H1 (cell line): ENCODE data around the gene MPEG1. TPM values are rescaled to one million over a fixed set of nuclear protein-coding genes. Genes with fewer than 3 reads are reported as not detected.

ENCODE experiments used
- CBX8 ChIP-seq: fragments of 300-800, 300-1000 bp; sonication (generic); IDR thresholded peaks from 2 replicates; pipeline ENCODE4 v1.7.1; 2016; ENCODE audit warnings: low read depth, low read length, borderline replicate concordance
- GTF2F1 ChIP-seq: IDR thresholded peaks from 2 replicates; pipeline ENCODE4 v1.6.1; 2012; ENCODE audit warnings: low read depth, low read length, improper control_type of control experiment, borderline replicate concordance
- PHF8 ChIP-seq: fragments of 200-600 bp; sonication (generic); conservative IDR thresholded peaks from 2 replicates; pipeline ENCODE4 v1.7.1; 2012; ENCODE audit warnings: low read depth, mild to moderate bottlenecking, inconsistent platforms, low read length, moderate library complexity
- SP4 ChIP-seq: IDR thresholded peaks from 2 replicates; pipeline ENCODE4 v1.6.1; 2012; ENCODE audit warnings: low read length, inconsistent platforms
- YY1 ChIP-seq: IDR thresholded peaks from 2 replicates; pipeline ENCODE4 v1.6.1; 2011; ENCODE audit warnings: low read depth, mild to moderate bottlenecking, low read length
- polyA plus RNA-seq, 7 experiments: library from polyadenylated mRNA; depleted of rRNA in 3 of 7; stranded (reverse) in 5 of 7; unstranded in 2 of 7; fragments of >200 nt in 5 of 7; fragments of 200-250 nt in 2 of 7; gene quantifications; 1 replicate in 5 of 7; 2 replicates in 1 of 7; 4 replicates in 1 of 7; pipeline versions ENCODE4 v1.2.1 to v1.2.3, GENCODE V29; 2011 to 2013; ENCODE audit warnings: missing spikeins in 2 of 7, mixed read lengths in 2 of 7
- total RNA-seq: library from RNA; stranded (reverse); fragmentation: NEBNext Ultra II Directional; extraction: Animal tissue kit (Norgen Biotek cat#: 25700); gene quantifications from 2 replicates; pipeline ENCODE4 v1.2.1, GENCODE V29; 2021
- TF ChIP-seq, protein P1 (sequence below): IDR thresholded peaks from 2 replicates; pipeline ENCODE4 v1.6.1; 2012; ENCODE audit warnings: low read length, inconsistent platforms
- TF ChIP-seq, protein P2 (sequence below): IDR thresholded peaks from 2 replicates; pipeline ENCODE4 v1.6.1; 2011; ENCODE audit warnings: low read length, improper control_type of control experiment

MPEG1 gene
- total and polyA plus RNA-seq, 2 of the 8 experiments (the other 6 are each of a cell fraction or from before 2014, with no cell fraction given), result not detected

DNA sequence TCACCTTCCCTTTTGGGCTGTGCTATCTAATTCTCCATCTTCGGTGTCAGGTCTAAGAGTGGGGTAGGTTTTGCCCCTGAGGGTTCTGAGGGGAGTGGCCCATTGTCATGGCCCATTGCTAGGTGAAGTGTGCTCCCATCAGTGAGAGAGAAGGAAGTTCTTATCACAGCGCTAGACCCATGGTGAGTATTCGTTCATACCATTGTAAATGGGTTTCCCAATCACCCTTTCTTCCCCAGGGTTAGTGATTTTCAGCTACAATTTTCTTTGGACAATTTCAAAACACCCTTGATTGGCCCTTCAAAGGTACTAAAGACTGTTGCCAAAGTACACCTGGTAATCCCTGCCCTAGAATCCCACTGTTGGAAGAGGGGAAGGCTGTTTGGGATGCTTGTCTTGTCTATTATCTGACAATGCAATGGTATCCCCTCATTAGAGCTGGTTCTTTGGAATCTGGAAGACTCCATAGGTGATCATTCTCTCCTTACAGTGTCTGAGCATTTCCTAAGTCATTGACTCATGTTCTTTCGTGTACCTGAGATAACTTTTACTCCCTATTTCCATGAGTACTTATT, 20.2 kb downstream of the MPEG1 start (continued):
- TF ChIP-seq GTF2F1, result no peak
- TF ChIP-seq CBX8, result no peak
- TF ChIP-seq SP4, result no peak
- TF ChIP-seq, protein P1, sequence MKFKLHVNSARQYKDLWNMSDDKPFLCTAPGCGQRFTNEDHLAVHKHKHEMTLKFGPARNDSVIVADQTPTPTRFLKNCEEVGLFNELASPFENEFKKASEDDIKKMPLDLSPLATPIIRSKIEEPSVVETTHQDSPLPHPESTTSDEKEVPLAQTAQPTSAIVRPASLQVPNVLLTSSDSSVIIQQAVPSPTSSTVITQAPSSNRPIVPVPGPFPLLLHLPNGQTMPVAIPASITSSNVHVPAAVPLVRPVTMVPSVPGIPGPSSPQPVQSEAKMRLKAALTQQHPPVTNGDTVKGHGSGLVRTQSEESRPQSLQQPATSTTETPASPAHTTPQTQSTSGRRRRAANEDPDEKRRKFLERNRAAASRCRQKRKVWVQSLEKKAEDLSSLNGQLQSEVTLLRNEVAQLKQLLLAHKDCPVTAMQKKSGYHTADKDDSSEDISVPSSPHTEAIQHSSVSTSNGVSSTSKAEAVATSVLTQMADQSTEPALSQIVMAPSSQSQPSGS, result no peak
- TF ChIP-seq, protein P2, sequence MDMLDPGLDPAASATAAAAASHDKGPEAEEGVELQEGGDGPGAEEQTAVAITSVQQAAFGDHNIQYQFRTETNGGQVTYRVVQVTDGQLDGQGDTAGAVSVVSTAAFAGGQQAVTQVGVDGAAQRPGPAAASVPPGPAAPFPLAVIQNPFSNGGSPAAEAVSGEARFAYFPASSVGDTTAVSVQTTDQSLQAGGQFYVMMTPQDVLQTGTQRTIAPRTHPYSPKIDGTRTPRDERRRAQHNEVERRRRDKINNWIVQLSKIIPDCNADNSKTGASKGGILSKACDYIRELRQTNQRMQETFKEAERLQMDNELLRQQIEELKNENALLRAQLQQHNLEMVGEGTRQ, result no peak
- no peak for TF ChIP-seq PHF8
- TF ChIP-seq YY1, result no peak
